Panc1 (cell line): ENCODE data around the gene DGKG. TPM values are rescaled to one million over a fixed set of nuclear protein-coding genes. Genes with fewer than 3 reads are reported as not detected.

ENCODE experiments used
- ATAC-seq: fragments of 200-7000 bp; cut with Tn5 transposase; 2 replicates; pipeline ENCODE4 v1.9.1; 2020; ENCODE audit warnings: mild to moderate bottlenecking, moderate library complexity
- BruUV-seq: library from RNA; stranded (reverse); fragments of 400-500 nt; replicated peaks from 2 replicates; lab custom pipeline; 2021; lab: Mats Ljungman, UMichigan
- CTCF ChIA-PET: fragments of 300-600 bp; sonication (Branson Sonifier 250); formaldehyde crosslinking; loops from one replicate; lab custom pipeline; 2022; ENCODE audit warnings: antibody characterized with exemption; lab: Charles Lee
- POLR2A ChIA-PET: fragments of 300-600 bp; sonication (Branson Sonifier 250); formaldehyde crosslinking; loops from one replicate; lab custom pipeline; 2022; ENCODE audit warnings: antibody characterized with exemption; lab: Charles Lee
- DNase-seq: peaks from one replicate; pipeline ENCODE4 v3.0.0-alpha.2; 2010; ENCODE audit warnings: low read depth, low spot score
- H3K27ac ChIP-seq: 2 replicates; pipeline ENCODE4 v1.5.1; 2011; ENCODE audit warnings: mild to moderate bottlenecking, low read length, inconsistent platforms
- H3K27me3 ChIP-seq: fragments of 200-500 bp; sonication (Bioruptor generic); 2 replicates; pipeline ENCODE4 v1.6.0; 2014; ENCODE audit warnings: low read length, inconsistent platforms; ENCODE audit not compliant: control insufficient read depth, insufficient read depth
- H3K36me3 ChIP-seq: fragments of 200-500 bp; sonication (Bioruptor generic); 2 replicates; pipeline ENCODE4 v1.5.1; 2014; ENCODE audit warnings: inconsistent platforms, mild to moderate bottlenecking, low read length, moderate library complexity; ENCODE audit not compliant: control insufficient read depth, insufficient read depth
- H3K4me1 ChIP-seq: 2 replicates; pipeline ENCODE4 v1.5.1; 2011; ENCODE audit warnings: inconsistent platforms, mild to moderate bottlenecking, low read length, moderate library complexity; ENCODE audit not compliant: control insufficient read depth, insufficient read depth
- H3K4me3 ChIP-seq, 2 experiments: 2 replicates each; pipeline ENCODE4 v1.5.1; 2011 to 2012; ENCODE audit warnings: low read depth in 2 of 2, low read length in 2 of 2, mild to moderate bottlenecking in 2 of 2, inconsistent platforms in 1 of 2, moderate library complexity in 1 of 2
- H3K9me3 ChIP-seq: fragments of 200-500 bp; sonication (Bioruptor generic); 2 replicates; pipeline ENCODE4 v1.5.1; 2014; ENCODE audit warnings: low read depth, mild to moderate bottlenecking, inconsistent platforms, low read length, moderate library complexity; ENCODE audit not compliant: control insufficient read depth, insufficient read depth
- POLR2AphosphoS5 ChIP-seq: IDR thresholded peaks from 2 replicates; pipeline ENCODE4 v1.6.1; 2012; ENCODE audit warnings: mild to moderate bottlenecking, low read depth, low read length, moderate library complexity
- REST ChIP-seq, 2 experiments: IDR thresholded peaks; 2 replicates each; pipeline ENCODE4 v1.6.1; 2011 to 2012; ENCODE audit warnings: low read depth in 2 of 2, control low read depth in 1 of 2, low read length in 1 of 2, mild to moderate bottlenecking in 1 of 2, moderate library complexity in 1 of 2; ENCODE audit not compliant: insufficient read depth in 1 of 2
- SIN3A ChIP-seq: IDR thresholded peaks from 2 replicates; pipeline ENCODE4 v1.6.1; 2012; ENCODE audit warnings: low read depth, mild to moderate bottlenecking, low read length, moderate library complexity, borderline replicate concordance; ENCODE audit not compliant: insufficient read depth
- TCF7L2 ChIP-seq: IDR thresholded peaks from 2 replicates; pipeline ENCODE4 v1.6.1; 2011; ENCODE audit warnings: mild to moderate bottlenecking, low read depth, low read length, inconsistent platforms
- in situ Hi-C: cut with HindIII; loops from 2 replicates; pipeline ENCODE4 v1.10.0; 2016; ENCODE audit warnings: low sequenced_read_pairs, low pct_unique_long_range_greater_than_20kb
- intact Hi-C: fragments of 100-400 bp; cut with micrococcal nuclease; formaldehyde crosslinking; loops from one replicate; pipeline ENCODE4 v1.10.0; 2022; ENCODE audit not compliant: unreplicated experiment
- total RNA-seq: library from RNA; stranded (reverse); gene quantifications from one replicate; pipeline ENCODE4 v1.2.1, GENCODE V29; 2021; ENCODE audit not compliant: unreplicated experiment
- TF ChIP-seq, protein P1 (sequence below): fragments of 450-650 bp; IDR thresholded peaks from 2 replicates; pipeline ENCODE4 v1.5.1; 2017; ENCODE audit warnings: mild to moderate bottlenecking

DGKG gene
- total RNA-seq, 1 experiment from 2014 or later = 0.46 TPM

DNA sequence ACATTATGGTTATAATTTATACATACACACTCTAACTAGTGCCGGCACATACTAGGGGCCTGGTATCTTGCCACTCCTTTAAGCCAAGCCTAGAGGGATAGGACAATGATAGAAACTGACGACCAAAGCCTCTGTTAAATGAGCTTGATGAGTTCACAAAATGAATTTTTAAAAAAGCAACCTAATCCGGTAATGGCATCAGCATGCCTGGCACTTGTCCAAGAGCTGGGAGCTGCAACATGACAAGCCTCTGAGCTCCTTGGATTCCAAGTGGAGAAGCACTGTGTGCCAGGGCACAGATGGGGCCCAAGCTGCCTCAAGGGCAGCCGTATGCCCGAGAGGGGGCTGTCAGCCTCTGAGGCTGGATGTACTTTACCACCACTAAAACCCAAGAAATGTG, 262.9 kb downstream of the DGKG start:
- CTCF ChIA-PET = interaction anchor here (0.6 kb wide), 1 partner anchor 35 kb away, joined by 3 read pairs; no protein-coding TSS in a partner anchor
- TF ChIP-seq, protein P1, sequence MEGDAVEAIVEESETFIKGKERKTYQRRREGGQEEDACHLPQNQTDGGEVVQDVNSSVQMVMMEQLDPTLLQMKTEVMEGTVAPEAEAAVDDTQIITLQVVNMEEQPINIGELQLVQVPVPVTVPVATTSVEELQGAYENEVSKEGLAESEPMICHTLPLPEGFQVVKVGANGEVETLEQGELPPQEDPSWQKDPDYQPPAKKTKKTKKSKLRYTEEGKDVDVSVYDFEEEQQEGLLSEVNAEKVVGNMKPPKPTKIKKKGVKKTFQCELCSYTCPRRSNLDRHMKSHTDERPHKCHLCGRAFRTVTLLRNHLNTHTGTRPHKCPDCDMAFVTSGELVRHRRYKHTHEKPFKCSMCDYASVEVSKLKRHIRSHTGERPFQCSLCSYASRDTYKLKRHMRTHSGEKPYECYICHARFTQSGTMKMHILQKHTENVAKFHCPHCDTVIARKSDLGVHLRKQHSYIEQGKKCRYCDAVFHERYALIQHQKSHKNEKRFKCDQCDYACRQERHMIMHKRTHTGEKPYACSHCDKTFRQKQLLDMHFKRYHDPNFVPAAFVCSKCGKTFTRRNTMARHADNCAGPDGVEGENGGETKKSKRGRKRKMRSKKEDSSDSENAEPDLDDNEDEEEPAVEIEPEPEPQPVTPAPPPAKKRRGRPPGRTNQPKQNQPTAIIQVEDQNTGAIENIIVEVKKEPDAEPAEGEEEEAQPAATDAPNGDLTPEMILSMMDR = no peak
- TF ChIP-seq TCF7L2 (no peak), POLR2AphosphoS5 (no peak), SIN3A (no peak), REST (IDR thresholded peaks at IDR 0.05; ENCODE audit: insufficient read depth in 1 of 2, low read depth in 2 of 2, low read length in 1 of 2) (no peak)
- Histone ChIP-seq H3K27ac (peak overlapping the region; percentile 62), H3K4me3 (no peak overlapping the region), H3K4me1 (peaks cover 47% of the 10 kb centered on the region), H3K36me3 (peaks cover 16% of the 10 kb centered on the region), H3K27me3 (no peaks in the 10 kb centered on the region), H3K9me3 (no peaks in the 10 kb centered on the region)
- in situ Hi-C loops (no loop called here), intact Hi-C loops (no loop called here)
- DNase-seq (no peak), ATAC-seq (no peak)
- BruUV-seq = no TSS peak
- POLR2A ChIA-PET = no interaction called here

DNA sequence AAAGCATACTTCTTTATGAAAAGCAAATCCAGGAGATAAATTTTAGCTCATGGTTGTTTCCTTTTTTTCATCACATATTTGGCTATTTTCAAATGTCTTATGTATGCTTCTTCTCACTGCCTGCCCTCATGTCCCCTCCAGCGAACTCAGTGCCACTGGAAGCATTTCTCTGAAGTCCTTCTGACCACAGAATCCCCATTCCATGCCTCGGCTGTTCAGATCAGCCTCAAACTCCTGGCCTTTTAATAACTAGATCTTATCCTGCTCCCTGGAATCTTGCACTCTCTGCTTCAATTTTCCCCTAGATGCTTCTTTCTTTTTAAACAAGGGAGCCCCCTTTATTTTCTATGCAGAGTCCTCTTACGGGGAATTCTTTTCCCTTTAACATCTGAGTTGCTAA, 263.3 kb downstream of the DGKG start:
- DNase-seq (no peak), ATAC-seq (no peak)
- in situ Hi-C loops (no loop called here), intact Hi-C loops (no loop called here)
- POLR2A ChIA-PET = no interaction called here
- Histone ChIP-seq H3K27ac (peak overlapping the region; percentile 62), H3K27me3 (no peaks in the 10 kb centered on the region), H3K9me3 (no peaks in the 10 kb centered on the region), H3K4me1 (peaks cover 42% of the 10 kb centered on the region), H3K4me3 (no peak overlapping the region), H3K36me3 (peaks cover 16% of the 10 kb centered on the region)
- BruUV-seq = no TSS peak
- no peak for TF ChIP-seq REST (IDR thresholded peaks at IDR 0.05; ENCODE audit: insufficient read depth in 1 of 2, low read depth in 2 of 2, low read length in 1 of 2)
- TF ChIP-seq, protein P1 = no peak
- no peak for TF ChIP-seq TCF7L2
- TF ChIP-seq POLR2AphosphoS5 = no peak
- no peak for TF ChIP-seq SIN3A
- CTCF ChIA-PET = interaction anchor here (0.6 kb wide), 2 partner anchors 10 to 119 kb away, joined by 3 to 7 read pairs; no protein-coding TSS in a partner anchor
